ENCODE results near the gene NECTIN4. TPM values are rescaled to one million over a fixed set of nuclear protein-coding genes. Genes with fewer than 3 reads are reported as not detected.
"Not testable (repeated sequence)": the region's sequence is repeated elsewhere in the genome, so short reads cannot be mapped to it uniquely, and the experiment has no call there.

Gene NECTIN4
- total RNA-seq, 2 experiments from 2014 or later: not detected

DNA sequence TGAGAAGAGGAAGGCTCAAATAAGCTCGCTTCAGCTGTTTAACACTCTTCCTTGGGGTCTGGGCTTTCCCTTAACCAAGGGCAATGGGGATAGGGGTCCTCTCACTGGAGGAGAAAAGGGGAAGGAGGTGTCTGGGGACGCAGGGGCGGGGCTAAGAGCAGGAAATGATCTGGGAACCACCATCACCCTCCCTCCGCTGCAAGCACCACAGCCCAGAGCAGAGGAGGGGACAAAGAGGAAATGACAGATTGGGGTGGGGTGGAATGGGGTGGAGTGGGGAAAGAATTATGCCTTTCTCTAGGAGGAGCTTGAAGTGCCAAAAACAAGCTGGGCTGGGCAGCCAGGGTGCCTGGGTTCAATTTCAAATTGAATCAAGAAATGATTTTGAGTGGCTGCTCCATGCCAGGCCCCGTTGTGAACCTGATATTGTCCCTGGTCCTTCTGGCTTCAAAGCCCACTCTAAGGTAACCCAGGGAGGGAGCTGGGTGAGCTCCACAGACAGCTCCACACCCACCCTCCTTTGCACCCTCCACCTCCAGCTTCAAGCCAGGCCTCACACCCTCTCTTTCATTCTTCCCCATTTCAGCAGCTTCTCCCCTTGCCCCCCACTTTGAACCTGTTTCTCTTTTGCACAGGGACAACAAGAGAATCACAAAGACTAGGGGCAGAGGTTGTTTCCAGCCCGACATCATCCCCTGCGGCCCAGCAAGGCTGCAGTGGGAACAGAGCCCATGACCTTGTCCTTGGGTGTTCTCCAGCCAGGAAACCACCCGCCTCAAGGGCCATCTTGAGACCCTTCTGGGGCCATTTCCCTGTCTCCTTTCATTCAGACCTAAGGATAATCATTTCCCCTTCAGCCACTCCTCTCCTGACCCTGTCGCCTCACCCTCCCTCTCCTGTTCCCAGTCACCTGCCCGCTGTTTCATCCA lies 20.8 kb downstream of the NECTIN4 start:
- H4K20me1 ChIP-seq (ENCODE audit: insufficient read depth, low read length): peaks cover 6% of the 10 kb centered on the region; the same call in 1 of the 2 replicates
- H3K4me3 ChIP-seq (ENCODE audit: low read depth, low read length, poor library complexity, severe bottlenecking): peak overlapping the region; percentile 96
- no TSS peak for BruUV-seq (replicated peaks)
- H3K4me1 ChIP-seq (ENCODE audit: insufficient read depth, low read length, poor library complexity, severe bottlenecking): peaks cover 30% of the 10 kb centered on the region
- no peak overlapping the region for H2AFZ ChIP-seq (ENCODE audit: low read length)
- H3K9me2 ChIP-seq (ENCODE audit: insufficient read depth, low read length): no peaks in the 10 kb centered on the region
- peak; percentile 84 for DNase-seq (ENCODE audit: low spot score)
- ChIA-PET CTCF (ENCODE audit: unreplicated experiment) (interaction anchor here (1.4 kb wide), 2 partner anchors 9 to 22 kb away, joined by 4 to 6 read pairs; partner anchors contain the start of gene USF1), POLR2A (interaction anchor here (0.6 to 3.9 kb wide), 17 partner anchors 8 to 134 kb away, joined by 3 to 42 read pairs (median 4); partner anchors contain the start of genes F11R, NDUFS2, NIT1 and PFDN2)
- intact Hi-C loops (cut with micrococcal nuclease; ENCODE audit: unreplicated experiment): loop anchor here (1.0 to 2.0 kb wide), 3 partner anchors 23 to 86 kb away; partner anchors contain the start of genes NIT1, PFDN2 and USF1
- H3K9me3 ChIP-seq (ENCODE audit: low read length): no peaks in the 10 kb centered on the region
- TF ChIP-seq, protein P1, sequence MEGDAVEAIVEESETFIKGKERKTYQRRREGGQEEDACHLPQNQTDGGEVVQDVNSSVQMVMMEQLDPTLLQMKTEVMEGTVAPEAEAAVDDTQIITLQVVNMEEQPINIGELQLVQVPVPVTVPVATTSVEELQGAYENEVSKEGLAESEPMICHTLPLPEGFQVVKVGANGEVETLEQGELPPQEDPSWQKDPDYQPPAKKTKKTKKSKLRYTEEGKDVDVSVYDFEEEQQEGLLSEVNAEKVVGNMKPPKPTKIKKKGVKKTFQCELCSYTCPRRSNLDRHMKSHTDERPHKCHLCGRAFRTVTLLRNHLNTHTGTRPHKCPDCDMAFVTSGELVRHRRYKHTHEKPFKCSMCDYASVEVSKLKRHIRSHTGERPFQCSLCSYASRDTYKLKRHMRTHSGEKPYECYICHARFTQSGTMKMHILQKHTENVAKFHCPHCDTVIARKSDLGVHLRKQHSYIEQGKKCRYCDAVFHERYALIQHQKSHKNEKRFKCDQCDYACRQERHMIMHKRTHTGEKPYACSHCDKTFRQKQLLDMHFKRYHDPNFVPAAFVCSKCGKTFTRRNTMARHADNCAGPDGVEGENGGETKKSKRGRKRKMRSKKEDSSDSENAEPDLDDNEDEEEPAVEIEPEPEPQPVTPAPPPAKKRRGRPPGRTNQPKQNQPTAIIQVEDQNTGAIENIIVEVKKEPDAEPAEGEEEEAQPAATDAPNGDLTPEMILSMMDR (conservative IDR thresholded peaks at IDR 0.05; ENCODE audit: low read length): no peak
- no peak for TF ChIP-seq EZH2phosphoT487 (IDR thresholded peaks at IDR 0.05; ENCODE audit: borderline replicate concordance, low read depth, low read length)
- H3K79me2 ChIP-seq (ENCODE audit: insufficient read depth, low read depth, low read length): peaks cover 55% of the 10 kb centered on the region
- H3K4me2 ChIP-seq (ENCODE audit: low read length): peak overlapping the region; percentile 99
- H3K36me3 ChIP-seq (ENCODE audit: insufficient read depth, low read length): peaks cover 34% of the 10 kb centered on the region
- H3K27ac ChIP-seq (ENCODE audit: low read depth, low read length, poor library complexity, severe bottlenecking): peak overlapping the region; percentile 86

DNA sequence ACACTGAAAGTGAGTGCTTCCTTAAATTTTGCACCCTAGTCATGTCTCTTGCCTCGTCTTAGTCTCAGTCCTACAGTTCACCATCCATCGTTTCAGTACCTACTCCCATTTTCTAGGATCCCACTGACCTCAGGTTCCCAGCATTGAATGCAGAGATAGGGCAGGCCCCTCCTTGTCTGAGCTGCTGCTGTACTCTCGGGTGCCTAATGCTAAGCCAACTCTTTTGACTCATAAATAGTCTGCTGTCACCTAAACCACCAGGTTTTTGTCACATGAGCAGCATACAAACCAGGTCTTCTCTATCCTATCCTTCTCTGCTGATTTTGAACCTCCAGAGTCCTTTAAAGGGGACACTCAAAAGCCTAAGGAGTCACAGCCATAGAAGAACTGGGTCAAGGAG lies 22.7 kb downstream of the NECTIN4 start:
- DNase-seq (ENCODE audit: low spot score): no peak
- H3K9me3 ChIP-seq (ENCODE audit: low read length): no peaks in the 10 kb centered on the region
- H3K9me2 ChIP-seq (ENCODE audit: insufficient read depth, low read length): no peaks in the 10 kb centered on the region
- H4K20me1 ChIP-seq (ENCODE audit: insufficient read depth, low read length): peaks cover 6% of the 10 kb centered on the region; the same call in 1 of the 2 replicates
- H3K36me3 ChIP-seq (ENCODE audit: insufficient read depth, low read length): peaks cover 44% of the 10 kb centered on the region
- H3K27ac ChIP-seq (ENCODE audit: low read depth, low read length, poor library complexity, severe bottlenecking): no peak overlapping the region
- TF ChIP-seq, protein P1 (conservative IDR thresholded peaks at IDR 0.05; ENCODE audit: low read length): no peak
- no peak for TF ChIP-seq EZH2phosphoT487 (IDR thresholded peaks at IDR 0.05; ENCODE audit: borderline replicate concordance, low read depth, low read length)
- BruUV-seq (replicated peaks): TSS peak; percentile 30
- intact Hi-C loops (cut with micrococcal nuclease; ENCODE audit: unreplicated experiment): no loop called here
- no peak overlapping the region for H3K4me3 ChIP-seq (ENCODE audit: low read depth, low read length, poor library complexity, severe bottlenecking)
- ChIA-PET POLR2A (no interaction called here), CTCF (ENCODE audit: unreplicated experiment) (no interaction called here)
- H3K4me2 ChIP-seq (ENCODE audit: low read length): peak overlapping the region; percentile 18; the same call in 1 of the 2 replicates
- no peak overlapping the region for H2AFZ ChIP-seq (ENCODE audit: low read length)
- H3K4me1 ChIP-seq (ENCODE audit: insufficient read depth, low read length, poor library complexity, severe bottlenecking): peaks cover 30% of the 10 kb centered on the region
- H3K79me2 ChIP-seq (ENCODE audit: insufficient read depth, low read depth, low read length): peaks cover 65% of the 10 kb centered on the region

- H3K27ac ChIP-seq (ENCODE audit: low read depth, low read length, poor library complexity, severe bottlenecking); H3K9me2 ChIP-seq (ENCODE audit: insufficient read depth, low read length); H3K9me3 ChIP-seq (ENCODE audit: low read length); intact Hi-C loops (cut with micrococcal nuclease; ENCODE audit: unreplicated experiment); H3K4me2 ChIP-seq (ENCODE audit: low read length); BruUV-seq (replicated peaks); H4K20me1 ChIP-seq (ENCODE audit: insufficient read depth, low read length); DNase-seq (ENCODE audit: low spot score); H3K4me3 ChIP-seq (ENCODE audit: low read depth, low read length, poor library complexity, severe bottlenecking); H2AFZ ChIP-seq (ENCODE audit: low read length); CTCF ChIA-PET (ENCODE audit: unreplicated experiment): not testable (repeated sequence)
- H3K79me2 ChIP-seq (ENCODE audit: insufficient read depth, low read depth, low read length): peaks cover 68% of the 10 kb centered on the region
- peaks cover 47% of the 10 kb centered on the region for H3K36me3 ChIP-seq (ENCODE audit: insufficient read depth, low read length)
- H3K4me1 ChIP-seq (ENCODE audit: insufficient read depth, low read length, poor library complexity, severe bottlenecking): peaks cover 24% of the 10 kb centered on the region
- POLR2A ChIA-PET: interaction anchor here (0.6 kb wide), 1 partner anchor 51 kb away, joined by 3 read pairs; no protein-coding TSS in a partner anchor
Observed at GRCh38 chr1:161065681-161066080, 23.7 kb downstream of the NECTIN4 start.

- POLR2A ChIA-PET; DNase-seq (ENCODE audit: low spot score); H3K27ac ChIP-seq (ENCODE audit: low read depth, low read length, poor library complexity, severe bottlenecking); BruUV-seq (replicated peaks); intact Hi-C loops (cut with micrococcal nuclease; ENCODE audit: unreplicated experiment); H3K9me3 ChIP-seq (ENCODE audit: low read length); H4K20me1 ChIP-seq (ENCODE audit: insufficient read depth, low read length); H3K4me2 ChIP-seq (ENCODE audit: low read length); CTCF ChIA-PET (ENCODE audit: unreplicated experiment); H3K4me3 ChIP-seq (ENCODE audit: low read depth, low read length, poor library complexity, severe bottlenecking); H3K9me2 ChIP-seq (ENCODE audit: insufficient read depth, low read length); H2AFZ ChIP-seq (ENCODE audit: low read length): not testable (repeated sequence)
- peaks cover 16% of the 10 kb centered on the region for H3K4me1 ChIP-seq (ENCODE audit: insufficient read depth, low read length, poor library complexity, severe bottlenecking)
- peaks cover 61% of the 10 kb centered on the region for H3K79me2 ChIP-seq (ENCODE audit: insufficient read depth, low read depth, low read length)
- peaks cover 59% of the 10 kb centered on the region for H3K36me3 ChIP-seq (ENCODE audit: insufficient read depth, low read length)
Observed at GRCh38 chr1:161063936-161064335, 25.4 kb downstream of the NECTIN4 start.
